ENCODE results near the gene TIPRL. TPM values are rescaled to one million over a fixed set of nuclear protein-coding genes. Genes with fewer than 3 reads are reported as not detected.
A peak's percentile ranks its signal among the peaks of the same experiment; 100 is the strongest.
"Not testable (repeated sequence)": the region's sequence is repeated elsewhere in the genome, so short reads cannot be mapped to it uniquely, and the experiment has no call there.

Gene TIPRL
- total and polyA plus RNA-seq, 11 donors, result 11.8 to 39.4 (median 32.7) TPM

DNA sequence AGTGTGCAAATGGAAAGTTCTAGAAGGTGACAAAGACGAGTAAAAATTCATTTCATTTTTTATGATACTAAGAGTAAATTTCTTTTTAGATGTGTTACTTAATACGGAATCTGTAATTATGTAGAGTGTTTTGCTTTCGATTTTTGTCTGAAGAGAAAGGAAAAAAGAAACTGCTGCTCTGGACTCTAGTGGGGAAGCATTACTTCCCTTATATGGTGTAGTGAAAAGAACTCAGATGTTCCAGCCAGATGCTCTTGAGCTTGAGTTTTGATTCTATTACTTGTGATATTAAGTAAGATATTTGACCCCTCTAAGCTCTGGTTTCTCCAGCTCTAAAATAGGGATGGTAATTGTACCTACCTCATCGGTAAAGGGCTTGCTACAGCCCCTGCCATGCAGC is 29.8 kb upstream of the TIPRL start:
- ATAC-seq (no peak), DNase-seq (no peak)
- TF ChIP-seq, protein P1, sequence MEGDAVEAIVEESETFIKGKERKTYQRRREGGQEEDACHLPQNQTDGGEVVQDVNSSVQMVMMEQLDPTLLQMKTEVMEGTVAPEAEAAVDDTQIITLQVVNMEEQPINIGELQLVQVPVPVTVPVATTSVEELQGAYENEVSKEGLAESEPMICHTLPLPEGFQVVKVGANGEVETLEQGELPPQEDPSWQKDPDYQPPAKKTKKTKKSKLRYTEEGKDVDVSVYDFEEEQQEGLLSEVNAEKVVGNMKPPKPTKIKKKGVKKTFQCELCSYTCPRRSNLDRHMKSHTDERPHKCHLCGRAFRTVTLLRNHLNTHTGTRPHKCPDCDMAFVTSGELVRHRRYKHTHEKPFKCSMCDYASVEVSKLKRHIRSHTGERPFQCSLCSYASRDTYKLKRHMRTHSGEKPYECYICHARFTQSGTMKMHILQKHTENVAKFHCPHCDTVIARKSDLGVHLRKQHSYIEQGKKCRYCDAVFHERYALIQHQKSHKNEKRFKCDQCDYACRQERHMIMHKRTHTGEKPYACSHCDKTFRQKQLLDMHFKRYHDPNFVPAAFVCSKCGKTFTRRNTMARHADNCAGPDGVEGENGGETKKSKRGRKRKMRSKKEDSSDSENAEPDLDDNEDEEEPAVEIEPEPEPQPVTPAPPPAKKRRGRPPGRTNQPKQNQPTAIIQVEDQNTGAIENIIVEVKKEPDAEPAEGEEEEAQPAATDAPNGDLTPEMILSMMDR (IDR thresholded peaks at IDR 0.05), result no peak
- no peak for TF ChIP-seq POLR2A (IDR thresholded peaks at IDR 0.05)
- Histone ChIP-seq H3K36me3 (no peaks in the 10 kb centered on the region), H3K4me3 (no peak overlapping the region), H3K4me1 (peaks cover 0 to 9% (median 0%) of the 10 kb centered on the region in 12 donors), H3K9me3 (no peaks in the 10 kb centered on the region), H3K27ac (peak overlapping the region in 2 of 12 donors; percentile 35 to 55), H3K27me3 (no peaks in the 10 kb centered on the region)
- 68 to 77% (median 71%) methylated on average over 4 of the region's 4 CpGs for WGBS, 4 donors
- intact Hi-C loops (cut with DNase I), result loop anchor here in 3 of 10 donors (5.0 to 10.0 kb wide), 3 partner anchors 57 to 67 kb away; no protein-coding TSS in a partner anchor

DNA sequence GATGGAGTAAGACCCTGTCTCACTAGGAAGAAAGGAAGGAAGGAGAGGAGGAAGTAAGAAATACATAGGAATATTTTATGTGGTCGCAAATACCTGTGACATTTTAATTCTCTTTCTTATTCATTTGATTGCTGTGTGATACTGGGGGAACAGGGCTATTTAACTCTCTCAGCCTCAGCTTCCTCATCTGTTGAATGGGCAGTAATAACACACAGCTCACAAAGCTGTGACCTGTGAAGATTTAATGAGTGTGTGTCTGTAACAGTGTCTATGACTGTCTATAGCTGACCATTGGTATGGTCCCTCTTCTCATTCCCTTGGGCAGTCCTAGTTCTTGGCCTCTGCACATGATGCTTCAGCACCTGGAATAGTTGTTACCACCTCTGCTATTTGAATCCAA is 28.5 kb upstream of the TIPRL start:
- Histone ChIP-seq H3K9me3 (no peaks in the 10 kb centered on the region), H3K4me1 (peaks cover 0 to 8% (median 0%) of the 10 kb centered on the region in 12 donors), H3K27ac (no peak overlapping the region), H3K36me3 (no peaks in the 10 kb centered on the region), H3K4me3 (no peak overlapping the region), H3K27me3 (no peaks in the 10 kb centered on the region)
- ATAC-seq, result no peak
- no peak for TF ChIP-seq POLR2A (IDR thresholded peaks at IDR 0.05)
- TF ChIP-seq, protein P1 (IDR thresholded peaks at IDR 0.05), result no peak
- DNase-seq, result no peak
- intact Hi-C loops (cut with DNase I), result no loop called here
- 96 to 97% (median 96%) methylated on average over 1 of the region's 1 CpG for WGBS, 4 donors

DNA sequence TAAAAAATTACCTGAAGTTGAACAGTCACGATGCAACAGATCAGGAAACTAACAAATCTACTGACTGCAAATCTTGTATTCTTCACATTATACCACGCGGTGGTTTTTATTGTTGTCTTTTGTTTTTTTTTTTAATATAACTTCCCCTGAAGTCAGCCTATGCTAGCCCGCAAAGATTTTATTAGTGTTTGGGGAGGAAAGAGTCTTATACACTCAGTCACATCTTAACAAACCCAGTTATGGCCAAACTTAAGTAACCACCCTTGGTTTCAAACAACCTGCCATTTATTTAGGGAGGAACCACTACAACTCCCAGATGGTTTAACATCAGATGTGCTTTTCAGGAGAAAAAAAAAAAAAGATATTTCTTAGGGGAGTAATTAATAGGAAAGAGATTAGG is 26.8 kb upstream of the TIPRL start:
- Histone ChIP-seq H3K27me3 (no peaks in the 10 kb centered on the region), H3K4me1 (peaks cover 0 to 3% (median 0%) of the 10 kb centered on the region in 12 donors), H3K9me3 (peaks cover 0 to 6% (median 0%) of the 10 kb centered on the region in 12 donors), H3K36me3 (no peaks in the 10 kb centered on the region), H3K27ac (no peak overlapping the region), H3K4me3 (no peak overlapping the region)
- 82 to 91% (median 85%) methylated on average over 4 of the region's 4 CpGs for WGBS, 4 donors
- intact Hi-C loops (cut with DNase I), result no loop called here
- TF ChIP-seq, protein P1 (IDR thresholded peaks at IDR 0.05), result no peak
- no peak for TF ChIP-seq POLR2A (IDR thresholded peaks at IDR 0.05)
- DNase-seq, result no peak
- ATAC-seq, result no peak

DNA sequence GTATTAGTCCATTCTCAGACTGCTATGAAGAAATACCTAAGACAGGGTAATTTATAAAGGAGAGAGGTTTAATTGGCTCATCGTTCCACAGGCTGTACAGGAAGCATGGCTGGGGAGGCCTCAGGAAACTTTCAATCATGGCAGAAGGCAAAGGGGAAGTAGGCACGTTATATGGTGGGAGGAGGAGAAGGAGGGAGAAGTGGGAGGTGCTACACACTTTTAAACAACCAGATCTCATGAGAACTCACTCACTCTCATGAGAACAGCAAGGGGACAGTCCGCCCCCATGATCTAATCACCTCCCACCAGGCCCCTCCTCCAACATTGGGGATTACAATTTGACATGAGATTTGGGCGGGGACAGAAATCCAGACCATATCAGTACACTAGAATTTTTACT is 24.1 kb upstream of the TIPRL start:
- H3K36me3 ChIP-seq; H3K27me3 ChIP-seq; DNase-seq; ATAC-seq; H3K4me3 ChIP-seq; intact Hi-C loops (cut with DNase I); H3K4me1 ChIP-seq; H3K27ac ChIP-seq: not testable (repeated sequence)
- H3K9me3 ChIP-seq, result peaks cover 0 to 24% (median under 1%) of the 10 kb centered on the region in 12 donors
- WGBS, 4 donors, result 67 to 74% (median 73%) methylated on average over 4 of the region's 4 CpGs

DNA sequence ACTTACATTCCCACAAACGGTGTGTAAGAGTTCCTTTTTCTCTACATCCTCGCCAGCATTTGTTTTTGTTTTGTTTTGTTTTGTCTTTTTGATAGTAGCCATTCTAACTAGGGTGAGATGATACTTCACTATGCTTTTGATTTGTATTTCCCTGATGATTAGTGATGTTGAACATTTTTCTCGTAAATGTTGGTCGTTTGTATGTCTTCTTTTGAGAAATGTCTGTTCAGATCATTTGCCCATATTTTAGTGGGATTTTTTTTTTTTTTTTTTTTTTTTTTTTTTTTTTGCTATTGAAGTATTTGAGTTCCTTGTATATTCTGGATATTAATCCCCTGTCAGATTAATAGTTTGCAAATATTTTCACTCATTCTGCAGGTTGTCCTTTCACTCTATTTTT is 22.9 kb upstream of the TIPRL start:
- Histone ChIP-seq H3K4me1 (peaks cover 0 to 3% (median 0%) of the 10 kb centered on the region in 12 donors), H3K36me3 (no peaks in the 10 kb centered on the region), H3K27ac (no peak overlapping the region), H3K27me3 (no peaks in the 10 kb centered on the region), H3K4me3 (no peak overlapping the region), H3K9me3 (peaks cover 0 to 33% (median 5%) of the 10 kb centered on the region in 12 donors)
- intact Hi-C loops (cut with DNase I), result no loop called here
- no peak for ATAC-seq
- no peak for TF ChIP-seq POLR2A (IDR thresholded peaks at IDR 0.05)
- TF ChIP-seq, protein P1 (IDR thresholded peaks at IDR 0.05), result no peak
- WGBS, 4 donors, result 60 to 83% (median 69%) methylated on average over 4 of the region's 4 CpGs
- no peak for DNase-seq

Data from heart left ventricle (tissue), 16 donors.